ENCODE results near the gene PRDX3.
A peak's percentile ranks its signal among the peaks of the same experiment; 100 is the strongest.

Gene PRDX3

GRCh38 chr10:119209035-119209735 lies 30.6 kb upstream of the PRDX3 start:
- H3K4me3 ChIP-seq (ENCODE audit: low read length) = no peak overlapping the region
- no peaks in the 10 kb centered on the region for H4K20me1 ChIP-seq (ENCODE audit: insufficient read depth, low read length)
- H3K27me3 ChIP-seq (replicated peaks; ENCODE audit: insufficient read depth, low read length) = no peaks in the 10 kb centered on the region
- H3K4me2 ChIP-seq (ENCODE audit: low read depth, low read length) = peak overlapping the region; percentile 98
- H3K9me2 ChIP-seq (replicated peaks; ENCODE audit: insufficient read depth, low read length) = no peaks in the 10 kb centered on the region
- H3F3A ChIP-seq (ENCODE audit: insufficient read depth, low read length) = peaks cover 26% of the 10 kb centered on the region
- H3K9me3 ChIP-seq (replicated peaks; ENCODE audit: insufficient read depth, low read length) = no peaks in the 10 kb centered on the region
- no peak overlapping the region for H3K9ac ChIP-seq (ENCODE audit: low read length)
- no peak for DNase-seq
- 0 out of 2 replicates have a peak, but pooled peaks cover 6% of the 10 kb centered on the region for H3K79me2 ChIP-seq (ENCODE audit: low read length)
- H3K4me1 ChIP-seq (ENCODE audit: low read length) = peaks cover 41% of the 10 kb centered on the region
- no peak overlapping the region for H2AFZ ChIP-seq (ENCODE audit: low read length)
- TF ChIP-seq EZH2phosphoT487 (IDR thresholded peaks at IDR 0.05; ENCODE audit: low read length) = no peak
- peak; percentile 81 for TF ChIP-seq CTCF (IDR thresholded peaks at IDR 0.05; ENCODE audit: low read length)
- no peak overlapping the region for H3K27ac ChIP-seq (ENCODE audit: low read length)
- H3K36me3 ChIP-seq (replicated peaks; ENCODE audit: insufficient read depth, low read length) = no peaks in the 10 kb centered on the region

- Histone ChIP-seq H3K27ac (ENCODE audit: low read length) (no peak overlapping the region), H2AFZ (ENCODE audit: low read length) (no peak overlapping the region), H3K79me2 (ENCODE audit: low read length) (0 out of 2 replicates have a peak, but pooled peaks cover 6% of the 10 kb centered on the region), H3K4me3 (ENCODE audit: low read length) (peak overlapping the region; percentile 81), H3K9ac (ENCODE audit: low read length) (peak overlapping the region; percentile 36; the same call in 1 of the 2 replicates), H3K4me2 (ENCODE audit: low read depth, low read length) (peak overlapping the region; percentile 98), H4K20me1 (ENCODE audit: insufficient read depth, low read length) (no peaks in the 10 kb centered on the region), H3K36me3 (replicated peaks; ENCODE audit: insufficient read depth, low read length) (no peaks in the 10 kb centered on the region), H3F3A (ENCODE audit: insufficient read depth, low read length) (peaks cover 26% of the 10 kb centered on the region), H3K4me1 (ENCODE audit: low read length) (peaks cover 41% of the 10 kb centered on the region), H3K9me3 (replicated peaks; ENCODE audit: insufficient read depth, low read length) (no peaks in the 10 kb centered on the region), H3K27me3 (replicated peaks; ENCODE audit: insufficient read depth, low read length) (no peaks in the 10 kb centered on the region), H3K9me2 (replicated peaks; ENCODE audit: insufficient read depth, low read length) (no peaks in the 10 kb centered on the region)
- DNase-seq = no peak
- TF ChIP-seq EZH2phosphoT487 (IDR thresholded peaks at IDR 0.05; ENCODE audit: low read length) = no peak
- no peak for TF ChIP-seq CTCF (IDR thresholded peaks at IDR 0.05; ENCODE audit: low read length)
- TF ChIP-seq EZH2 (optimal IDR thresholded peaks at IDR 0.05; ENCODE audit: low read depth, low read length) = no peak
Measured at GRCh38 chr10:119208553-119208940, 29.9 kb upstream of the PRDX3 start.

GRCh38 chr10:119207713-119208552 lies 29.3 kb upstream of the PRDX3 start:
- Histone ChIP-seq H3K27me3 (replicated peaks; ENCODE audit: insufficient read depth, low read length) (no peaks in the 10 kb centered on the region), H3K4me3 (ENCODE audit: low read length) (peak overlapping the region; percentile 81), H3K9me2 (replicated peaks; ENCODE audit: insufficient read depth, low read length) (no peaks in the 10 kb centered on the region), H3K9ac (ENCODE audit: low read length) (peak overlapping the region; percentile 36; the same call in 1 of the 2 replicates), H3K4me2 (ENCODE audit: low read depth, low read length) (peak overlapping the region; percentile 98), H3F3A (ENCODE audit: insufficient read depth, low read length) (peaks cover 25% of the 10 kb centered on the region), H3K27ac (ENCODE audit: low read length) (peak overlapping the region; percentile 7; the same call in 1 of the 2 replicates), H3K36me3 (replicated peaks; ENCODE audit: insufficient read depth, low read length) (no peaks in the 10 kb centered on the region), H3K79me2 (ENCODE audit: low read length) (0 out of 2 replicates have a peak, but pooled peaks cover 6% of the 10 kb centered on the region), H4K20me1 (ENCODE audit: insufficient read depth, low read length) (no peaks in the 10 kb centered on the region), H3K4me1 (ENCODE audit: low read length) (peaks cover 40% of the 10 kb centered on the region), H3K9me3 (replicated peaks; ENCODE audit: insufficient read depth, low read length) (no peaks in the 10 kb centered on the region), H2AFZ (ENCODE audit: low read length) (peak overlapping the region; percentile 85)
- DNase-seq = peak; percentile 39
- TF ChIP-seq CTCF (IDR thresholded peaks at IDR 0.05; ENCODE audit: low read length) (no peak), EZH2phosphoT487 (IDR thresholded peaks at IDR 0.05; ENCODE audit: low read length) (no peak), EZH2 (optimal IDR thresholded peaks at IDR 0.05; ENCODE audit: low read depth, low read length) (no peak)

Measured in MM.1S (cell line).